Activated CD4-positive, alpha-beta T cell treated with anti-CD3 and anti-CD28 coated beads for 24 hours (primary cell): ENCODE results near the gene SYT2.
A peak's percentile ranks its signal among the peaks of the same experiment; 100 is the strongest.
"Not testable (repeated sequence)": the region's sequence is repeated elsewhere in the genome, so short reads cannot be mapped to it uniquely, and the experiment has no call there.

Experiments used
- DNase-seq, 2 donors: peaks; one replicate each; pipeline ENCODE4 v3.0.0-alpha.2; 2020; ENCODE audit warnings: low read depth in 2 of 2

Gene SYT2

DNA sequence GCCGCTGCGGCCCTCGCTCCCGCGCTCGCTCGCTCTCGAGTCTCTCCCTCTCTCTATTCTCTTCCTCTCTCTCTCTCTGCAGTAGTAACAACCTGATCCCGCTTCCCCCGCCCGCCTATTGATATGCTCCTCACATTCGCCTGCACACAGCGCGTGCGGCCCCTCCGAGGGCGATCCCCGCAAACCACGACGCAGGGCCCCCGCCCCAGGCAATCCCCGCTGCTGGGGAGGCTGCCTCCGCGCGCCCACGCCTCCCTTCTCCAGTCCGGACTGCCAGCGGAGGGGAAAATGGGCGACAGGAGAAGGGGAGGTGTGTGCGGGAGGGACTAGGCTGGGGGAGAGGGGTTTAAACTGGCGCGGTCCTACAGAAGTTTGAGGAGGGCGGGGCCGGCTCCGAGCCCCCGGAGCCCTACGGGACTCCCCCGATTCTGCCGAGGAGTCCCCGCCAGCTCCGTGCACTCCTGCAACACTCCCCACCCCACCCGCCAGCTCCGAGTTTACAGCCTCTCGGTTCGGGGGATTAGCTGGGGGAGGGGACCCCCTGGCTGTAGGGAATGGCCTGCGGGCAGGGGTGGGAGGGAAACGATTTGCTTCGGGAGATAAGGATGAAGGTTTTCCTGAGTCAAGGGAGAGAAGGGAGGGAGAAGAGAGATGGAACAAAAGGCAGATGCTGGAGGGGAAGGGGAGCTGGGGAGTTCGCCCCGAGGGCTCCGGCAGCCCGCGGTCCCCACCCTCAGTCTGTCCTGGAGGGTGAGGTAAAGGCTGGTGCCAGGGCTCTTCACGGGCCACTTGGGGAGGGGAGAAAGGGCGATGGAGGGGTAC lies 66.6 kb downstream of the SYT2 start:
- DNase-seq: no peak

DNA sequence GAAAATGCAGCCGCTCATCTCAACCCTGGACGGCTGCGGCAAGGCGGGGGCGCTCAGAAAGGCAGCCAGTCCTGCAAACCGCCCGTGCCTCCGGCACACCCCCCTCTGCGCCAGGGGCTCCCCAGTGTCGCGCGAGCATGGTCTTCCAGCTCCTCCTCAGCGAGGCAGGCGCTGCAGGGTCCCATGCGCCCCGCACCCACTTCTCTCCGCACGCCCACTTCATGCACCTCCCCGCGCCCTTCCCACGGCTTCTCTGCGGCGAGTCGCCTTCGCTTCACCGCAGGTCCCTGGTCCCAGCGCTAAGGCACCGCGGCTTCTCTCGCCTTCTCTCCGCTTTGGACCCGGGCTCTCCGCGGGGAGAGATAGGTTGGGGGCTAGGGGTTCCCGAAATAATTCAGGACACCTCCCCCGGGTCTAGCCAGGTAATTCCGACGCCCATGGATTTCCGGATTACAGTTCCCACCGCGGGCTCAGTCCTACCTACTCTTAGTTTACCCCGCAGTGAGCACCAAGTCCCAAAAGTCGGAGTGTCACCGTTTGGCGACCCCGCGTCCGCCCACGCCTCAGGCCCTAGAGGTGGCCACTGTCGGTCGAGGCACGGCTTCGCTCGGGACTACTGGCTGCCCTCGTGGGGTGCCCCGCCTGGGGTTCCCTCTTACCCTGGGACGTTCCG lies 67.5 kb downstream of the SYT2 start:
- no peak for DNase-seq

DNA sequence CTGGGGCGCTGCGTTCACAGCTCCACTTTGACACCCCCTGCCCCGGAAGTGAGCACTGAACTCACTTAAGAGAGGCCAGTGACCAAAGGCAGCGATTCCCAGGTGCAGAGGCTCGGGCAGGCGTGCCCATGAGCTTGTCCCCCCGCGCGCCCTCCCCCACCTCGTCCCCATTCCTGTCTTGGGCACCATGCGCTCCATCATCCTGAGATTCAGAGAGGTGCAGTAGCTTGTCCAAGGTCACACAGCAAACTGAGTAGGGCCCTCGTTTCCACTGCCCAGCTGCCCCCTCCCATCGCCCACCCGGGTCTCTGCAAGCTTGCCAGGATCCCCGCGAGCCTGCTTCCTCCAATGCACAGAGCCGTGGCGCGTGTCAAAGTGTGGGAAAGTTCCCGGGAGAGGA lies 68.0 kb downstream of the SYT2 start:
- no peak for DNase-seq

DNA sequence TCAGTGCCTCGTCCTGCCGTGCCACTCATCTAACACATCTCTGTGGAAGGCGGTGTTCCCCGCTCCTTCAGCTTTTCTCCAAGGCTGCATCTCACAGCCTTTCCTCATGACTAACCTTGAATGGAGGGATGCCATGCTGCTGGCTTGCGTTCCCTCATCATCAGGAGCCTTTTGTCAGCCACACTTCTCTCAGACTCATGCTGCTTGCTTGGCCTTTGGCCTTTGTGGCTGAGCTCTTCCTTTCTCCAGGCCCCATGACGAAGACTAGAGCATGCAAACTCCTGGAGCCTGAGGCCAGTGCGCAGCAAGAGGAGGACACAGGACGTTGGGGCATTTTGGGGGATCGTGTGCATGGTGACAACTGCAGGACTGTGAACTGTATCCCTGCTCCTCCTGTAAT lies 70.8 kb downstream of the SYT2 start:
- no peak for DNase-seq

DNA sequence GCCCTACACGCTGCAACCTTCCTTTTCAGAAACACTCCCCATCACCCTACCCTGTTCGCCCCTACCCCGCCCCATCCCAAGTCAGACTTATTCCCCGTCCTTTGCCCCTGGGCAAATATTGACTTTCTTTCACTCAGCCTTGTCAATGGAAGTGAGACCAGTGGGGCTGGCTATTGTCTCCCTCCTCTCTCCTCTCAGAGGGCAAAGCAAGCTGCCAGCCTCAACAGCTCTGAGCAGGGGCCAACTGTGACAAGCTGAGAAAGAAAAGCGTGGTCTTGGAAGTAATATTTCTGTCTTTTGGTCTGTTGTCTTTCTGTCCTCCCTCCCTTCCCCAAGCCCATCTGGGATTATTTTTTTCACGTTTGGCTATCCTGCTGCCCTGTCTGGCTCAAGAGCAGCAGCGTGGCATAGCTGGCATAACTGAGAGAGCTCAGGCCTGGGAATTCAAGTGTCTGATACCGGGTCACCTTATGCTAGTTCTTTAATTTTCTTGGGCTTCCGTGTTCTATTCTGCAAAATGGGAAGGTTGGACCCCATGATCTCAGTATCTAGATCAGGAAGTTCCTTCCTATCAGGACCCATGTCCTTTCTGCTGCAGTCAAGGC lies 71.5 kb downstream of the SYT2 start:
- not testable (repeated sequence) for DNase-seq

DNA sequence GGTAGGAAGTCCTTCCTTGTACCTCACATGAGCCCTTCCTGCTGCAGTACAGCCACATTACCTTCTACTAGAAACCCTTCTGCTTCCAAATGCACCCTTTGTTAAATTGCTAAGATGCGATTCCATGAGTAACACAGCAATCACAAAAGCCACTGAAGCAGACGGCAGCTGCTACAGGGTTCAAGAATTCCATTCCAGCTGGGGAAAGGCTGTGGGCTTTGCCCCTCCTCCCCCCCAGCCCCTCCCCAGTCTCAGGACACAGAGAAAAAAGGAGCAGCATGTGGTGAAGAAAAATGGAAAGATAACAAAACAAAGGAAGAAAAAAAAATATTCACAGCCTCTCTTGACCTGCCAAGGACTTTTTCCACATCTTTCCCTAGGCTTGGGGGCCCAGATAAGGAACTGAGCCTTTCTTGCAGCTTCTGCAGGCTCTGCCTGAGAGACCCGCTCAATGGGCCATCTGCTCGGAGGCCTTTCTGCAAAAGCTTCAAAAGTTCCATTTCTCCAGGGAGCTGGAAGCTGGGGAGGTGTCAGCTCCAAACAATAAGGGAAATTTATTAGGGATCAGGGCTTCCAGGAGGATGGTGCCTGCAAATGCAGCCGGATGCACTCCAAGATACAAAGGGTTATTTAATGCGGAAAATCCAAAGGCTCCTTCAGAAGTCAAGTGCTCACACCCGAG lies 72.1 kb downstream of the SYT2 start:
- no peak for DNase-seq

DNA sequence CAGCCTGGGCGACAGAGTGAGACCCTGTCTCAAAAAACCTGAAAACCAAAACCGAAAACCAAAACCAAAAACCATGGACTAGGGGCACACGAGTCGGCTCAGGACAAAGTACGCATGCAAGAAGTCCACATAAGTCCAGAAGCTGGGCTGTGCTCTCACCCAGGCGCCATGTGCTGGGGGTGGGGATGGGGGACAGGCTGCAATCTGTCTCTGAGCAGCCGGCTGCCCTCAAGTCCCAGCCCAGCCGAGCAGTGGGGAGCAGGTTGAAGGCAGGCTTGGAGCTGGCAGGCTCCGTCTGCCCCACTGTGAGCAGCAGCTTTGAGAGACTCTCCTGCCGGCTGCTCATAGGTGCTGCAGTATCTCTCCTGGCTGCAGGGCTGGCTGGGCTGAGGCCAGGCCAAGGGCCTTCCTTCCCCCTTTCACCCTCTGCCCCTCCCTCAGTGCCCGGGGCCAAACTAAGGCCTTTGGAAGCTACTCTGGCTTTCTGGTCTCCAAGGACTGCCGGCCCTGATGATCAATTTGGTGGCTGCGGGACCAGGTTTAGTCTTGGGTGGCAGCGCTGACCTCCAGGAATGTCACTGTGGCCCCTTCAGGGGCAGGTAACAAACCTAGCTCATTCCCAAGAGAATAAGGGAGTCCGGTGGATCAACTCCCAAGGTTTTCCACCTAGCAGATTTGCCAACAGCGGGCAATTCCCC lies 72.8 kb downstream of the SYT2 start:
- not testable (repeated sequence) for DNase-seq

DNA sequence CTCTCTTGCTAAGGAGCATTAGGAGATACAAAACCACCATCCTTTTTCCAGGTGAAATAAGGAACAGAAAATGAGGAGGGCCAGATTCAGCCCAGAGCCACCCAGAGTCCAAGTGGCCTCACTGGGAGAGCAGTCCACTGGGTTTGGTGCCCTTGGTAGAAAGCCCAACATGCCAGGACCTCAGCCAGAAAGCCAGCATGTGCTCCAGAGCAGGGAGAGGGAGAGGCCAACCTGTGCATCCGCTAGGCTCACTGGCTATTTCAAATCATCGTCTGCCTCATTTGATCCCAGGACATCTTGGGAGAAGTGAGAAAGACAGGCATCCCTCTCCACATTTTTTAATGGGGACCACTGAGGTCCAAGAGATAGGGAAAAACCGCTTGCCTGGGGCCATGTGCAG lies 74.1 kb downstream of the SYT2 start:
- not testable (repeated sequence) for DNase-seq

DNA sequence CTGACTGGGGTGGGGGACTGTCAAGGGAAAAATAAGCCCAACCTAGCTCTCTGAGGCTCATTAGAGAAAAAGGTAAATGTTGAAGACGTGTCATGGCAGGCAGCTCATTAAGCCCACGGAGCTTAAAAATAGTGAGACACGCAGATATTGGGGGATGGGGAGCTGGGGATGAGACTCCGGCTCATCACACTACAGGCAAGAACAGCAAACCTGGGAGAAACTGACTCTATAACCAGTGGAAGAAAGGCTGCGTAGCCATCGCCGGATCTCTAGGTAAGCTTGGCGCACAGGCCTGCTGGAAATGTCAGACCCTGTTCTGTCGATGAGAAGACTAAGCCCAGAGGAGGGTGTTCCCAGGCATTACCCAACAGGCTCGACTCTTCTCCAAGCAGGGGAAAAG lies 78.0 kb downstream of the SYT2 start:
- no peak for DNase-seq

DNA sequence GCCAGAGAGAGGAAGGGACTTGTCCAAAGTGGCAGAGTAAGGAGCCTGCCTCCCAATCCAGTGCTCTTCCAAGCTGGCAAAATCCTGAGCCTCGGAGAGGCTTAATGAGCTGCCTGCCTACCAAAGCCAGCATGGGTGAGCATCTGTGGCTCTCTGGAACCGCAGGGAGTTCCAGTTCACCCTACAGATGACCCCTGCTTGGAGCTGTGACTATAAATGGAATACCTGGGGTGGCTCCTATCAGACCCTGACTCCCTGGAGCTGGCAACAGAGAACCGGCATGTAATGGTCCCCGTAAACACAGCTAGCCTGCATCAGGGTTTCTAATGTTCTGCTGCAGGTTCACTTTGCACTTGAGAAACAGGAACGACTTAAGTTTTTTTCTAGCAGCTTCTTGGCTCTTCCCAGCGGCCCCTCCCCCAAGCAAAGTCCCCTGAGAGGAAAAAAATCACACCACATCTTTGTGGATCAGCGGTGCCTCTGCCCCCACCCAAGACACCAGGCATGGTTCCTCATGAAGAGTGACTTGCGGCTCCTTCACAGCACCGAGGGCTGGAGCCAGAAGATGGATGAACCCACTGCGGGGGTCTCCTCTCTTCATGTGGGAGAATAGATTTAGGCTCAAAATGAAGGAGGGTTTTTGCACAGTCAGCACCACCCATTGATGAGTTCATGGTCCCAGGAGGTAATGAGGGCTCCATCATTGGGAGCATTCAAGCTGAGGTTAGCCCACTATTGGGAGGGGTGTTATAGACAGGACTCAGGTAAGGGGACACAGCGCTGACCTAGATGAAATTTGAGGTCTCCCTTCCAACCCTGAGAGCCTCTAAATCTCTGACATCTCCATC lies 79.0 kb downstream of the SYT2 start:
- DNase-seq: no peak

DNA sequence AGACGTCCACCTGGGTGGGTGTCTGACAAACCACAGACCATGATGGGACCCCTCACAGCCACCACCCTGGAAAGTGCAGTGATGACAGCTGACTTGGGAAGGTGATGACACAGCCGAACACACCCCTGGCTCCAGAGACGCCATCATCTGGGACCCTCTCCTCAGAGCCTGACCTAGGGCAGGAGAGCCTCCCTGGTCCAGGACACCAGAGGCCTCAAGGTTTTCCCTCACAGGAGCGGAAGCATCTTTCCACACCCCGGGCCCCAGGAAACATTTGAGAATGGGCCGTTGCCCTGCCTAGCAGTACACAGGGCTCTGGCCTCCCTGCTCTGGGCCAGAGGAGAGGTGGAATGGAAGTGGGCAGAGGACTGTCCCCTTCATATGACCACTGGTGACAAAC lies 79.7 kb downstream of the SYT2 start:
- DNase-seq: no peak

DNA sequence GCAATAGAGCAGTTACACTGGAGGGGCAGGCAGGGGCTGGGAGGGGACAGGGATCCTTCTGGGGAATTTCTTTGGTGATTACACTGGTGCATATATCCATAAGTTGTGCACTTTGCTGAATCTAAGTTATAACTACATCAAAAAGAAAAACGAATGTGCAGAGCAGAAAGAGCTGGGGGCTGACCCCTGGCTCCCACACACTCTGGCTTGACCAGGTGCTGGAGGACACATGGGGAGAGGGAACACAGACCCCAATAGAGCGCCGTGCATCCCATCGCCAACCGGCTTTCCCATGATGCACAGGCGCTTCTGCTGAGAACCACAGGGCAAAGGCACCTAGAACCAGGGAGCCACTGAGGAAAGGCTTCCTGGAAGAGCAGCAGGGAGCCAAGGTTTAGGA lies 80.2 kb downstream of the SYT2 start:
- DNase-seq: not testable (repeated sequence)

DNA sequence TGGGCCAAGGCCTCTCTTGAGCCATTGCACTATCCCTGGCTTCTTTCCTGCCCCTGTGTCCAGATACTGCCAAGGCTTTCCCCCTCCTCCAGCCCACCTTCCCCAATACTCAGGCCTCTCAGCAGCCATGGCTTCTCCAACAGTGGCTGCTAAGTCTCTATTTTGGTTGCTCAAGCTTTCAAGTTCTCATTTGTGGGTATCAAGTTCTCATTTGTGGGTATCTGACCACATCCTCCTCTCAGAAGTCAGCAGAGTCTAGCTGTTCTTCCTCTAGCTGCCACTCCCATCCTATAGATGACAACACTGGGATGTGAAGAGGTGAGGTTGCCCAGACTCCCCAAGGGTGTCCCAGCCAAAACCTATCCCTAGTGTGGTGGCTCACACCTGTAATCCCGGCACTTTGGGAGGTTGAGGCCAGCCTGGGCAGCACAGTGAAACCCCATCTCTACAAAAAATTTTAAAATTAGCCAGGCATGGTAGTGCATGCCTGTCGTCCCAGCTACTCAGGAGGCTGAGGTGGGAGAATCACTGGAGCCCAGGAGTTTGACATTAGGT lies 80.9 kb downstream of the SYT2 start:
- not testable (repeated sequence) for DNase-seq

DNA sequence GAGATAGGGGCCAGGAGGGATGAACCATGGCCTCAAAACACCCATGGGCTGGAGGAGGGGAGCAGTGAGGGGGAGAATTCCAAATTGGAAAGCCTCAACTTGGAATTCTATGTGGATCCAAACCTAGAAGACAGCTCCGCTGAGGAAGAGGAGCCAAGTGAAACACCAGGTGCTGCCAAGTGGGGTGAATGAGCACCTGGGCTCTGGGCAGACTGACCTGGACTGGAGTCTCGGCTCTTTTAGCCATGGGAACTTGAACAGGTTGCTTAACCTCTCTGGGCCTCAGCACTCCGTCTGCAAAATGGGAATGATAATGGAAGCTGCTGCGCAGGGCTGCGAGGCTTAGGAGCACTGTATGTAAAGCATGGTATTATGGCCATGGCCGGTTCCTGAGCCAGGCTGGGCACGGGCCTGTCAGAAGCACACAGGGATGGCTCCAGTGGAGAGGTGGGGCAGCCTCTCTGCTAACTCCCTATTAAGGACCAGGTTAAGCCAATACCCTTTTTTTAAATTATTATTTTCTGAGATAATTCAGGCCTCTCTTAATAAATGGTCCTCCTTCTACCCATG lies 81.5 kb downstream of the SYT2 start:
- DNase-seq: no peak

DNA sequence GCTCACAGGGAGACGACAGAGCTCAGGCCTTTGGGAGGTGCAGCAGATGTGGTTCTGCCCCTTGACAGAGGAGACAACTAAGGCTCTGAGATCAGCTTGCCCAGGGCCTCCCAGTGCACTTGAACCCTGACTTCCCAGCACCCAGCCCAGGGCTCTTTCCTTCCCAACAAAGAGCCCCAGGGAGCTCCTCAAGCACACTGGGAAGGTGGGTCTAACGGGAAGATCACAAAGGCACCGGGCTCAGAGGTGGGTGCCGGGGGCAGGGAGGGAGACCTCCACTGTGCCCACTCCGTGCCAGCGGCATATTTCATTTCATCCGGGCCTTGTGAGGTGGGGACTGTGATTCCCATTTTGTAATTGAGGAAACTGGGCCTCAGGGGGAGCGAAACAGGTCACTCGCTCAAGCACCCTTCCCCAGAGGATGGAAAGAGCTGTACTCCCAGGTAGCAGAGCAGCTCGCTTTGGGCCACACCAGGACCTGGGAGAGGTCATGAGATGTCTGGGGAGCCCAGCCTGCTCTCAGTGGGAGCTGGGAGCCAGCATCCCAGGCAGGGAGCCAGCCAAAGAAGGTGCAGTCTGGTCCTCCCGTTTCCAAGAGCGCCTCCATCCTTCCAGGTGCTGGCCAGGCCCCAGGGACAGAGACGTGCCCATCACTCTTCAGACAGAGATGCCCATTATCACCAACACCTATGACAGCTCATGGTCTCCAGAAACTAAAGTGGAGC lies 82.3 kb downstream of the SYT2 start:
- DNase-seq: no peak

DNA sequence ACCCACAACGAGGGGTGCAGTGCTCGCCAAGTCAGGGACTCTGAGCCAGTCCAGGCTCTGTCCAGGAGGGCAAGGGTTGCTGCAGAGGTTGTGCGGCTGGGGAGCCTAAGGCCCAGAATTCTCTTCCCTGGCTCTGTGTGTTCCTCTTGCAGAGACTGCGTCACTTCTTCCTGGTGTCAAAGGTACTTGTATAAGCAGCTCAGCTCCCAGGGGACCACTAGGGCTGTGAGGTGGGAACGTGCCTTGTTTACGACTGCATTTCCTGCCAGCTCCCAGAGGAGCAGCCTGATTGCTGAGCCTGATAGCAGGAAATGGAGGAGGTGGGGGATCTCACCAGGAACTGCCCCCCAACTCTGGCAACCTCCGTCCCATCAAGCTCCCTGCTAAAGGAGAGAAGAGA lies 83.2 kb downstream of the SYT2 start:
- DNase-seq: not testable (repeated sequence)

DNA sequence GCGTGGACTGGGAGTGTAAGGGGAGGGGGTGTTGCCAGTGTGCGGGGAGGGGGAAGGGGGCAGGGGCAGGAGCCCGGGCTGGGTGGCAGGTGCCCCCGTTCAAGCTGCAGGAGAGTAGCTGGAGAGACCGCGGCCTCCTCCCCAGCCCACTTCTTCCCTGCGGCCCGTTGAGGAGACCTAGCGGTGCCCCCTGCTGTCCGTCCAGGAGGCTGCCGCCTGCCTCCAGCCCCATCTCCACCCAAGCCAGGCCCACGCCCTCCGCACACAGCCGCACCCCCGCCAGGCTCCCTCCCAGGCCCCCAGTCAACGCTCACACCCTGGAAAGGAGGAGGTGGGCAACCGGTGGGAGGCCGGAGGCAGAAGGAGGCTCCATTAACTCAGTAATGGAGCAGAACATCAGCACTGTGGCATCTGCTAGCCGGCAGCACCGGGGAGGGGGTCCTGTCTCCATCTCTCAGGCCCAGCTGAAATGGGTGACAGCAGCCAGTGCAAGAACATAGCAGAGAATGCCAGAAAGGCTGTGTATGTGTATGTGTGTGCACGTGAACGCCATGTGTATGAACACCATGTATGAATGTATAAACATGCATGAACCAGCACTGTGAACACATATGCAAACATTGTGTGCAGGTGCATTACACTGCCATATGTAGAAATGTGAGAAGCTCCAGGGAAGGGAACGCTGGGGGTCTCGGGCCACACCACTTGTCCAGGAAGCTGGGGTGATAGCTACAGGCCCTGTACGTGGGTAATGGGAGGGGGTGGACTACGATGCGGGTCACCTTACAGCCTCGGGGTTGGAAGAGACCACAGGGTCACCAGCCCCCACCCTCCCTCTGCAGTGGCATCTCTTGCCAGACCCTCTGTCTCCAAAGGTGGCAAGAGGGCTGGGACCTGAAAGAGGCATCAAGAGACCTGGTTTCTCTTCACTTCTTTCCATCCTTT lies 84.6 kb downstream of the SYT2 start:
- DNase-seq: peak; percentile 9 to 40

DNA sequence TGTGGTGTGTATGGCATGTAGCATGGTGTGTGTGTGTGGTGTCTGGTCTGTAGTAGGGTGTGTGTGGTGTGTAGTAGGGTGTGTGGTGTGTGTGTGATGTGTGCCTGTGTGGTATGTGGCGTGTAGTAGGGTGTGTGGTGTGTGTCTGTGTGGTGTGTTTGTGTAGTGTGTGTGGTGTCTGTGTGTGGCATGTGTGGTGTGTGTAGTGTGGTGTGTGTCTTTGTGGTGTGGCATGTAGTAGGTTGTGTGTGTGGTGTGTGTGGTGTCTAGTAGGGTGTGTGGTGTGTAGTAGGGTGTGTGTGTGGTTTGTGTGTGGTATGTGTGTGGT lies 85.5 kb downstream of the SYT2 start:
- DNase-seq: no peak
